ENCODE data around the gene PPIF.

Gene PPIF

DNA sequence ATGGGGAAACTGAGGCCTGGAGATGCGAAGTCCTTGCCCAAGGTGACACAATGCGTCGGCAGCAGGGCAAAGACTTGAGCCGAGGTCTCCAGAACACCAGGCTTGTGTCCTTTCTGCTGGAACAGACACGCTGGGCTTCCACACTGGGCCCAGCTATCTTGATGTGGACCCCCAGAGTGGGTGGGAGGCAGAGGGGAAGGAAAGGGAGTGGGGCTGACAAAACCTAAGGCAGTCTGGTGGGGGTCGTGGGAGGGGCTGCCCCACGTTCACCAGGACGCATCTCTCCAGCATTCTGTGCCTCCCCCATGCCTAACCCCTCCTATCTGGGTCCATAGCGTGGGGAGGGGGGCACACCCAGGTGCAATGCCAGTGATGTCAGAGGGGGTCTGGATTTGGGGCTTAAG, 38.1 kb downstream of the PPIF start:
- no peak for DNase-seq (ENCODE audit: low read depth in 2 of 3, low spot score in 2 of 3)

GRCh38 chr10:79385804-79386531, 38.7 kb downstream of the PPIF start:
- no peak for DNase-seq (ENCODE audit: low read depth in 2 of 3, low spot score in 2 of 3)

- DNase-seq (ENCODE audit: low read depth in 2 of 3, low spot score in 2 of 3) = no peak
Measured at GRCh38 chr10:79386637-79387465, 39.6 kb downstream of the PPIF start.

GRCh38 chr10:79387466-79387973, 40.3 kb downstream of the PPIF start:
- DNase-seq (ENCODE audit: low read depth in 2 of 3, low spot score in 2 of 3) = no peak

DNA sequence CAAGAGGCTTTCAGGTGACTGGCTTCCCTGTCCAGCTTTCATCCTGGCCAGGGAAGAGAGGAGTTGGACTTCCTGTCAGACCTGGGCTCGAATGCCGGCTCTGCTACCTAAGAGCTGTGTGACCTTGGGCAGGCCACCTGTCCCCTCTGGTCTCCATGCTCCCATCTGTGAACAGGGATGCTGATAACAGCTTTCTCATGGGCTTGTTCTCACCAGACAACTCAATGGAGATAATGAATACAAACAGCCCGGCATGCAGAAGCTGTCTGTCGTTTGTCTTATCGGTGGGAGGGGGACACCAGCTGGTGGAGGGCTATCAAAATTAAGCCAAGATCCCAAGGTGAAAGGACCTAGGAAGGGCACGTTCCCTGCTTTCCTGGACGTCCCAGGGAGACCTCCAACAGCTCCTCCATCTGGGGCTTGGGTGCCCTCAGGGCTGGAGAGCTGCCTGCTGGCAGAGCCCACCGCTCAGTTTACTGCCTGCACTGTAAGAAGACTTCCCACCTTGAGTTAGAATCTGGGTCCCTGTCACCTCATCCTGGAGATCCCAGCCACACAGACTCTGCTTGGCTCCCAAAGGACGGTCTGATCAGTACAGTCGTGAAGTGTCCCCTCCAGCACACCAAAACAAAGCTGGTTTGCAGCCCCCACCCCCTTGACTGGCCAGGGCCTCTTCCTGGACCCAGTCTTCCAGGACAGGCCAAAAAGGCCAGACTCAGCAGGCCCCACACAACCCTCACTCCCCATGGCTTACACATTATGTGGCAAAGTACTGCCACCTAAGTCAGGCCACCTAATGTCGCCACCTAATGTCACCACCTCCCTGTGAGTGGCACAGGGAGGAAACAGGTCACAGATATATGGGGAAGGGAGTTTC, 40.9 kb downstream of the PPIF start:
- DNase-seq (ENCODE audit: low read depth in 2 of 3, low spot score in 2 of 3) = no peak

DNA sequence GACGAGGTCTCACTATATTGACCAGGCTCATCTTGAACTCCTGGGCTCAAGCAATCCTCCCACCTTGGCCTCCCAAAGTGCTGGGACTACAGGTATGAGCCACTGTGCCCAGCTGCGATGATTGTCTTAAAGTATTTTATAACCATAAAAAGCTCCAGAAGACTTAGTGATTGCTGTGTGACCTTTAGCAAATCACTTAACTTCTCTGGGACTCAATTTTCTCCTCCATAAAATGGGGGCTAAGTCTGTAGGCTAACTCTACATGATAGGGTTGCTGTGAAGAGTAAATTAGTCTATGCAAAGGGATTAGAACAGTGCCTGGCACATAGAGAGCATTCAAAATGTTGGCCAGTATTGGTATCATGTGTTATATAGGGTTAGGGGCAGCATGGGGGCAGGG, 42.8 kb downstream of the PPIF start:
- DNase-seq (ENCODE audit: low read depth in 2 of 3, low spot score in 2 of 3) = no peak

DNA sequence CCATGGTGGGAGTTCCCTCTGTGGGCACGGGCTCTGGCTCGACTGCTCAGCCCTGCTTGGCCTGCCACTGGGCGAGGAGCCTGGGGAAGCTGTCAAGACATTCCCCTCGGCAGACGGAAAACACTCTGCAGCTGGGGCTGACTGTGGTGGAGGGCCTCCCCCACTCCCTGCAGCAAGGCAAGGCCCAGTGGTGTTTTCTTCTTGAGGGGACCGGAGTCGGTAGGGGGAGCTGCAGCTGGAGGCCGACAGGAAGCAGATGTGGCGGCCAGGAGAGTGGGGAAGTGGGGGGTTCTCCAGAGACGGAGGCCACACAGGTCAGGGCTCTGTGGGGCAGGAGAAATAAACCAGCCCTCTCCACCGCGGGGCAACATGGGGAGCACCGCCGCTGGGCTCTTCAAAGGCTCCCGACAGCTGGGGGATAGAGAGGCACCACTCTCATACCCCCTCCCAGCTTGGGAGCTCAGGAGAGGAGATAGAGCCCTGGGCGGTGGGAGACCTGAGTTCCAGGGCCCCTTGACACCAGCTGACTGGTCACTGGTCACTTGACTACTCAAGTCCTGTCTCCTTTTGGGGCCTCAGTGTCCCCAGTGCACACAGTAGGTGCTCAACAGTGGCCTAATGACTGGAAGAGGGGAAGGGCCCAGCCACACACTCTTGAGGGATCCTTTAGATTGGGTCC, 43.4 kb downstream of the PPIF start:
- no peak for DNase-seq (ENCODE audit: low read depth in 2 of 3, low spot score in 2 of 3)

DNA sequence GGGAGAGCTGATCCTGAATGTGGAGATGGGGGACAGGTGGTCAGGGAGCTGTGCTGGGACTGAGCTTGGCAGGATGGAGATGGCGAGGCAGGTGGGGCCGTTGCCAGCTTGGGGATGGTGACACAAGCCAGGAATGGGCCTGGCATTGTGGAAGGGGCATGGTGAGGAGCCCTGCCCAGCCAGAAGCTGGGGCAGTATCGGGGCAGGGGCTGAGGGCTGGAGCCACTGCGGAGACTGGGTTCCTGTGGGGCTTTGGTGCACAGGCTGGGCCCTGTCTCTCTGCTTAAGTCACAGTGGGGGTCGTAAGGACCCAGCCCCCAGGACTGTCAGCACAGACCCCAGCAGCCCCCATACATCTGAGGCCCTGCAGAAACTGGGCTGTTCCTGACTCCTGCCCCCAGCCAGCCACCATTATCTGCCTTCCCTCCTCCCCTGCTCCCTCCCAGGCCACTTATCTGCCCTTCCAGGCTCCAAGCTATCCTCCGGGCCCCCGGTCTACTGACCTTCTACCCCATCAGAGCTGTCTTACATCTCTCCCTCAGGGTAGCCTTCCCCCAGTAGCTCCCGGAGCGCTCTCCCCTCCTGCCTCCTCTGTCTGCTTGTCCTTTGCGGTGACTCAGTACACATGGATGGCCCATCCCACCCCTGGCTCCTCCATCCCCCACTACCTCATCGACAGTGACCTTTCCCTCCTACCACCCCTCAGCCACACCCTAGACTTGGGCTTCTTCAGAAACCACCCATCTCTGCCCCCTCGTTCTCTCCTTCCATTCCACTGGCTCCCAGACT, 44.2 kb downstream of the PPIF start:
- no peak for DNase-seq (ENCODE audit: low read depth in 2 of 3, low spot score in 2 of 3)

GRCh38 chr10:79392020-79392398, 44.7 kb downstream of the PPIF start:
- DNase-seq (ENCODE audit: low read depth in 2 of 3, low spot score in 2 of 3) = no peak

GRCh38 chr10:79392506-79393176, 45.4 kb downstream of the PPIF start:
- DNase-seq (ENCODE audit: low read depth in 2 of 3, low spot score in 2 of 3) = no peak

DNA sequence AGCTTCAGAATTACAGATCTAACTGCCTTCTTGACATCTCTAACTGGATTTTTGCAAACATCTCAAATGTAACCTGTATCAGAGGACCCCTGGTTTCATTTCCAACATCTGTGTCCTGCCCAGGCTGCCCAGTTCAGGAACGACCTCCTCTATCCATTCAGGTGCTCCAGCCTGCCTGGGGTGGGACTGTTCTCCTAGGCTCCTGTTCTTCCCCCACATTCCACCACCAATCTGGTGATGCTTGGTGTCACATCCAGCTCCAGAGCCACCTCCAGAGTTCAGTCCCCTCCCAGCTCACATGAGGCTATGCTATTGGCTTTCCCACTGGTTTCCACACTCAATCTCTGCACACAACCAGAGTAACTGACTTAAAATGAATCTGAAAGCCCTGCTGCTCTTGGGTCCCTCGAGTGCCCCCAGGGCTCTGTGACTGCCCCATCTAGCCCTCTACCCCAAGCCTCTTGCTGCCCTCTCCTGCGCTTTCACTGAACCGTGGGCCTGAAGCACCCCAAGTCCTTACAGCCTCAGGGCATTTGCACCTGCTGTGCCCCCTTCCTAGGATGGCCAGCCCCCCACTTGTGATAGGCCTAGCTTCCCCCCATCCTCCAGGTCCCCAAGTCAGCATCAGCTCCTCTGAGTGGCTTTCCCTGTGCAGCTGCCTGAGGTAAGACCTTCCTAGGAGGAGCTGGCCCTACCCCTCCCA, 46.1 kb downstream of the PPIF start:
- DNase-seq (ENCODE audit: low read depth in 2 of 3, low spot score in 2 of 3) = no peak

DNA sequence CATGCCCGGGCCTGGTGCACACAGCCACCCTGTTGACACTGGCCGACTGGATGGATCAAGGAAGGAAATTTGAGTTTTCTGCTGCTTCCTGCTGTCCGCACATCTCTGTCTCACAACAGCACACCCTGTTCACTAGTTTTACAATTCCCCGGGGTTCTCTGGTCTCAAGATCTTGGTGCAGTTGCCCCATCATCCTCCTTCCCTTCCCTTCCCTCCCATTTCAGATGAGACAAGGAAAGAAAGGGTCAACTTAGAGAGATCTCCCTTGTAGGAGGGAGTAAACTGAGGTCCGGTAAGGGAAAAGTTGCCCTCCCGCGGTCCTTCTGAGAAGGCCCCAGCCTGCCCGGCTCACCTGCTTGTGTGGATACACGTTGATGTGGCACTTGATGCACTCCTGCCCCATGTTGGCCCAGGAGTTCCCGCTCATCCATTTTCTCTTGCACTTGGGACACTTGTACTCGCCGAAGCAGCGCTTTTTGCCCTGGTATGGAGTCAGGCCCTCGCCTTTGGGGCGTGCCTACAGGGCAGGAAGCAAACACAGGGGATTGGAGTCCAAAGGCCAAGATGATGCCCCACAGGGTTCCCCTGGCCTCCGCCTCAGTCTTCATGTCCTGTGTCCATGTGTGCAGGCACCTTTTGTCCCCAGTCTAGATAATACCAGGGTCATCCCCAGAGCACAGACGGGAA, 46.8 kb downstream of the PPIF start:
- DNase-seq (ENCODE audit: low read depth in 2 of 3, low spot score in 2 of 3) = no peak

GRCh38 chr10:79394664-79395063, 47.4 kb downstream of the PPIF start:
- no peak for DNase-seq (ENCODE audit: low read depth in 2 of 3, low spot score in 2 of 3)

GRCh38 chr10:79396520-79396919, 49.3 kb downstream of the PPIF start:
- no peak for DNase-seq (ENCODE audit: low read depth in 2 of 3, low spot score in 2 of 3)

DNA sequence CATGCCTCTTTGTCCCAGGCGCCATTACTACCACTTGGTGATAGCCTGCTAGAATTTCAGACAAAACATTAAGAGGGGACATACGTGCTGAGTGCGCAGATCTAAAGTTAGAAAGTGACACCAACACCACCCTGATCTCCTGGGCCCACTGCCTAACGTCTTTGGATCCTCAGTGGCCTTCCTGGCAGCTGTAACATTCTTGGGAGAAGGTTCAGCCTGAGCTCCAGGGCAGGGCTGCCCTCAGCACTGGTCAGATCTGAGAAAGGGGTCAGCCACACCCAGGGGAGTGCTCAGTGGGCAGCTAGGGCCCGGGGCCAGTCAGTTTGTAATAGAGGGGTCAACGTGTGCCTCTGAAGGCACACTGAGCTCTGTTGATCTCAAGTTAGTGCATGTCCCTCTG, 49.8 kb downstream of the PPIF start:
- no peak for DNase-seq (ENCODE audit: low read depth in 2 of 3, low spot score in 2 of 3)

DNA sequence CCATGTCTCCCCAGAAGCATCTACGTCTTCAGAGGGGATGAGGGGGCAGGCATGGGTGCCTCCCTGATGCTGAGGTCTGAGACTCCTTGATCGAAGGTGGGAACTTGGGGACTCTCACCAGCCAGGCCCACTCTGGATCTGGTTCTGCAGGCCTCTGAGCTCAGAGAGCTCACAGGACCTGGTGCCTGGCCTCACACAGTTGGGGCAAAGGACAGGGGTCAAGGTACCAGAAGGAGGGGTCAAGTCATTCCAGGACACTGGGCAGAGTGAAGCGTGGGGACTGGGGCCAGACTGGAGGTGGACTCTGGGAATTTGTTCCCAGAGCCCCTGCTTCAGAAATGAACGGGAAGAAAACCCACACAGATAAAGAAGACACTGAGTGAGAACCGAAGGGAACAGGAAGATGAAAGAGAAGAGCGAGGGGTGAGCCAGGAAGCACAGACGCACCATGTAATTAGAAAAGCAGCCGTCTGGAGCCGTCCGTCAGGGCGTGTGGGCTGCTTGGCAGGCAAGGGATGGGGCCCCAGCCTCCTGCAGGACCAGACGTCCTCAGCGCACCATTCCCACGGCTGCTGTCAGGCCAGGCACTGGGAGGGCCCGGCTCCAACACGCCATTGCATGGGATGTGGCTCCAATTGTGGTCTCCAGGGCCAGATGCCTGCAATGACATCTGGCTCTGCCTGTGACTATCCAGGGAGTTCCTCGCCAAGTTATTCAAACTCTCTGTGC, 50.5 kb downstream of the PPIF start:
- DNase-seq (ENCODE audit: low read depth in 2 of 3, low spot score in 2 of 3) = no peak

DNA sequence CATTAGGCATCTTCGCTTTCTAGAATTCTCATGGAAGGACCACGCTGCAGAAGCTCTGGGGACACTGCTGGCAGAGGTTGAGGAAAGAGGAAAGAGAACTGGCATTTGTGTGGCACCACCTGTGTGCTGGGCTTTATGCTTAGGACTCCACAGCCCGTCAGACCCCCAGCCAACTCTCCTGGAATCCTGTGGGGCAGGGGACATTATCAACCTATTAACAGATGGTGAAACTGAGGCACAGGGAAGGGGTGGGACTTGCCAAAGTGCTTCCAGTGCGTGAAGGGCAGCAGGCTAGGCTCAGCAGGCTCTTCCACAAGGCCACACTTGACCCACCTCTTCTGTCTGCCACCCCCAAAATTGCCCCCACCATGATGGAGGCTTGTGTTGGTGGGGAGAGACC, 51.4 kb downstream of the PPIF start:
- no peak for DNase-seq (ENCODE audit: low read depth in 2 of 3, low spot score in 2 of 3)

Measured in activated CD8-positive, alpha-beta memory T cell treated with anti-CD3 and anti-CD28 coated beads for 48 hours (primary cell).